HG02610 (cell line): Measurements from ENCODE around the gene CDH4.
"Not testable (repeated sequence)": the region's sequence is repeated elsewhere in the genome, so short reads cannot be mapped to it uniquely, and the experiment has no call there.

Source experiments
- ATAC-seq: cut with Tn5 transposase; IDR thresholded peaks from one replicate; pipeline ENCODE4 v1.9.1; 2021; ENCODE audit warnings: mild to moderate bottlenecking, moderate library complexity; ENCODE audit not compliant: unreplicated experiment

CDH4 gene

GRCh38 chr20:61845233-61845671 lies 593.2 kb downstream of the CDH4 start:
- ATAC-seq = no peak

GRCh38 chr20:61846074-61846473 lies 594.0 kb downstream of the CDH4 start:
- no peak for ATAC-seq

- no peak for ATAC-seq
Observed at GRCh38 chr20:61846741-61847419, 594.8 kb downstream of the CDH4 start.

GRCh38 chr20:61847420-61847748 lies 595.3 kb downstream of the CDH4 start:
- no peak for ATAC-seq

GRCh38 chr20:61847986-61848385 lies 595.9 kb downstream of the CDH4 start:
- ATAC-seq = no peak

GRCh38 chr20:61848851-61849250 lies 596.8 kb downstream of the CDH4 start:
- ATAC-seq = no peak

- no peak for ATAC-seq
Observed at GRCh38 chr20:61849376-61849775, 597.3 kb downstream of the CDH4 start.

- ATAC-seq = no peak
Observed at GRCh38 chr20:61849822-61850221, 597.8 kb downstream of the CDH4 start.

GRCh38 chr20:61850457-61850856 lies 598.4 kb downstream of the CDH4 start:
- ATAC-seq = no peak

GRCh38 chr20:61850926-61851900 lies 599.2 kb downstream of the CDH4 start:
- no peak for ATAC-seq

GRCh38 chr20:61852268-61853072 lies 600.4 kb downstream of the CDH4 start:
- ATAC-seq = no peak

- ATAC-seq = no peak
Observed at GRCh38 chr20:61853073-61854005, 601.3 kb downstream of the CDH4 start.

- ATAC-seq = not testable (repeated sequence)
Observed at GRCh38 chr20:61854538-61854937, 602.5 kb downstream of the CDH4 start.

- no peak for ATAC-seq
Observed at GRCh38 chr20:61855286-61855685, 603.2 kb downstream of the CDH4 start.

- ATAC-seq = no peak
Observed at GRCh38 chr20:61856626-61857413, 604.8 kb downstream of the CDH4 start.

- no peak for ATAC-seq
Observed at GRCh38 chr20:61857414-61857775, 605.3 kb downstream of the CDH4 start.

GRCh38 chr20:61857884-61858283 lies 605.8 kb downstream of the CDH4 start:
- no peak for ATAC-seq

GRCh38 chr20:61859767-61860166 lies 607.7 kb downstream of the CDH4 start:
- no peak for ATAC-seq

- ATAC-seq = no peak
Observed at GRCh38 chr20:61860260-61860987, 608.4 kb downstream of the CDH4 start.
